ENCODE data around the gene TP53RK. TPM values are rescaled to one million over a fixed set of nuclear protein-coding genes. Genes with fewer than 3 reads are reported as not detected.

TP53RK gene
- total RNA-seq, 1 donor from 2014 or later = 11.9 TPM

GRCh38 chr20:46651091-46651962 is 37.9 kb downstream of the TP53RK start, which contains the start of gene SLC13A3:
Gene SLC13A3, minus strand, starts transcription at chr20:46651459. Its CDS starts 38 bp downstream, at chr20:46651421.
- no peak for DNase-seq
- Histone ChIP-seq H3K27me3 (ENCODE audit: low read depth) (peaks cover 25% of the 10 kb centered on the region), H3K9me3 (no peaks in the 10 kb centered on the region), H3K27ac (no peak within 1 kb of the TSS), H3K4me3 (no peak within 1 kb of the TSS), H3K4me1 (no peaks in the 10 kb centered on the region), H3K36me3 (no peaks in the 10 kb centered on the region)
- intact Hi-C loops (cut with DNase I) = no loop called here
- TF ChIP-seq CTCF (IDR thresholded peaks at IDR 0.05) = no peak
- ATAC-seq = peak in 1 of 2 donors; percentile 33

GRCh38 chr20:46650575-46651090 is 38.6 kb downstream of the TP53RK start:
- Histone ChIP-seq H3K27ac (no peak overlapping the region), H3K9me3 (no peaks in the 10 kb centered on the region), H3K27me3 (ENCODE audit: low read depth) (peaks cover 25% of the 10 kb centered on the region), H3K4me3 (no peak overlapping the region), H3K4me1 (no peaks in the 10 kb centered on the region), H3K36me3 (no peaks in the 10 kb centered on the region)
- ATAC-seq = no peak
- no peak for DNase-seq
- no peak for TF ChIP-seq CTCF (IDR thresholded peaks at IDR 0.05)
- intact Hi-C loops (cut with DNase I) = no loop called here

- no peak for TF ChIP-seq CTCF (IDR thresholded peaks at IDR 0.05)
- H3K9me3 ChIP-seq = no peaks in the 10 kb centered on the region
- no peaks in the 10 kb centered on the region for H3K4me1 ChIP-seq
- ATAC-seq = no peak
- DNase-seq = no peak
- H3K27ac ChIP-seq = no peak overlapping the region
- H3K4me3 ChIP-seq = no peak overlapping the region
- no peaks in the 10 kb centered on the region for H3K36me3 ChIP-seq
- peaks cover 25% of the 10 kb centered on the region for H3K27me3 ChIP-seq (ENCODE audit: low read depth)
- intact Hi-C loops (cut with DNase I) = no loop called here
These were observed 39.2 kb downstream of the TP53RK start for GRCh38 chr20:46649965-46650542.

- H3K27me3 ChIP-seq (ENCODE audit: low read depth) = peaks cover 22% of the 10 kb centered on the region
- ATAC-seq = no peak
- DNase-seq = no peak
- H3K4me3 ChIP-seq = no peak overlapping the region
- no peaks in the 10 kb centered on the region for H3K4me1 ChIP-seq
- H3K27ac ChIP-seq = no peak overlapping the region
- no peaks in the 10 kb centered on the region for H3K9me3 ChIP-seq
- TF ChIP-seq CTCF (IDR thresholded peaks at IDR 0.05) = no peak
- intact Hi-C loops (cut with DNase I) = no loop called here
- H3K36me3 ChIP-seq = no peaks in the 10 kb centered on the region
These were observed 39.6 kb downstream of the TP53RK start for GRCh38 chr20:46649650-46649949.

GRCh38 chr20:46648903-46649649 is 40.2 kb downstream of the TP53RK start:
- no peaks in the 10 kb centered on the region for H3K9me3 ChIP-seq
- no peak overlapping the region for H3K4me3 ChIP-seq
- no peak for TF ChIP-seq CTCF (IDR thresholded peaks at IDR 0.05)

More at GRCh38 chr20:46648903-46649649, 40.2 kb downstream of the TP53RK start:
- Histone ChIP-seq H3K36me3 (no peaks in the 10 kb centered on the region), H3K4me1 (no peaks in the 10 kb centered on the region), H3K27ac (no peak overlapping the region), H3K27me3 (ENCODE audit: low read depth) (peaks cover 22% of the 10 kb centered on the region)
- no peak for DNase-seq
- intact Hi-C loops (cut with DNase I) = no loop called here
- no peak for ATAC-seq

All from lower lobe of right lung (tissue), 2 donors.